GM12878 (cell line): ENCODE measurements around the gene METTL16. TPM values are rescaled to one million over a fixed set of nuclear protein-coding genes. Genes with fewer than 3 reads are reported as not detected.
A peak's percentile ranks its signal among the peaks of the same experiment; 100 is the strongest.

Experiments
- ATAC-seq: fragments of 200-7000 bp; cut with Tn5 transposase; 3 replicates; pipeline ENCODE4 v1.9.1; 2020; ENCODE audit warnings: mild to moderate bottlenecking, moderate library complexity
- BruUV-seq: library from RNA; stranded (reverse); fragments of 400-500 nt; replicated peaks from 2 replicates; lab custom pipeline; 2021; lab: Mats Ljungman, UMichigan
- CTCF ChIA-PET: fragments of 300-600 bp; sonication (Branson Sonifier 250); formaldehyde crosslinking; extraction: SDS; loops from one replicate; lab custom pipeline; 2021; ENCODE audit warnings: inconsistent platforms; lab: Yijun Ruan, JAX
- POLR2A ChIA-PET: fragments of 350-600 bp; formaldehyde crosslinking; extraction: SDS; loops from one replicate; lab custom pipeline; 2021; ENCODE audit warnings: inconsistent platforms; lab: Charles Lee
- RAD21 ChIA-PET: fragments of 300-600 bp; sonication (Branson Sonifier 250); formaldehyde crosslinking; loops from one replicate; lab custom pipeline; 2023; ENCODE audit warnings: antibody characterized with exemption; ENCODE audit not compliant: unreplicated experiment; lab: Charles Lee
- SMC1A ChIA-PET: fragments of 300-600 bp; sonication (Branson Sonifier 250); formaldehyde crosslinking; loops from one replicate; lab custom pipeline; 2023; ENCODE audit not compliant: unreplicated experiment, uncharacterized antibody; lab: Charles Lee
- DNase-seq: peaks from one replicate; pipeline ENCODE4 v3.0.0-alpha.2; 2011; ENCODE audit warnings: low read depth, low spot score
- FAIRE-seq: peaks from 3 replicates; lab custom pipeline; 2011; peaks lifted over from hg19 to GRCh38; lab: Jason Lieb, UNC
- H2AFZ ChIP-seq: 2 replicates; pipeline ENCODE4 v1.6.0; 2011; ENCODE audit warnings: low read depth, low read length, control low read depth; ENCODE audit not compliant: control insufficient read depth
- H3K27ac ChIP-seq: 2 replicates; pipeline ENCODE4 v1.5.1; 2011; ENCODE audit warnings: control low read depth; ENCODE audit not compliant: control insufficient read depth, insufficient read depth
- H3K27me3 ChIP-seq, 2 experiments: replicated peaks in 1 of 2; 2 replicates each; pipeline versions ENCODE4 v1.6.0 to v1.6.1; 2011; ENCODE audit warnings: low read length in 1 of 2; ENCODE audit not compliant: control insufficient read depth in 2 of 2, insufficient read depth in 2 of 2
- H3K36me3 ChIP-seq, 2 experiments: 2 replicates each; pipeline ENCODE4 v1.5.1; 2011; ENCODE audit warnings: low read length in 1 of 2; ENCODE audit not compliant: control insufficient read depth in 2 of 2, insufficient read depth in 2 of 2
- H3K4me1 ChIP-seq: 2 replicates; pipeline ENCODE4 v1.6.1; 2011; ENCODE audit warnings: mild to moderate bottlenecking, low read length, moderate library complexity, mixed read lengths; ENCODE audit not compliant: control insufficient read depth, insufficient read depth
- H3K4me2 ChIP-seq: 2 replicates; pipeline ENCODE4 v1.6.0; 2011; ENCODE audit warnings: control low read depth; ENCODE audit not compliant: control insufficient read depth, insufficient read depth
- H3K4me3 ChIP-seq: fragments of 200-600 bp; sonication (generic); 2 replicates; pipeline ENCODE4 v1.5.1; 2016
- H3K79me2 ChIP-seq: 2 replicates; pipeline ENCODE4 v1.6.0; 2011; ENCODE audit warnings: low read length; ENCODE audit not compliant: control insufficient read depth, insufficient read depth
- H3K9ac ChIP-seq: 2 replicates; pipeline ENCODE4 v1.8.0; 2011; ENCODE audit warnings: low read length, control low read depth, mixed read lengths; ENCODE audit not compliant: control insufficient read depth, insufficient read depth
- H3K9me3 ChIP-seq: replicated peaks from 3 replicates; pipeline ENCODE4 v1.5.1; 2011; ENCODE audit warnings: mild to moderate bottlenecking, low read length; ENCODE audit not compliant: control insufficient read depth, insufficient read depth
- H4K20me1 ChIP-seq: 2 replicates; pipeline ENCODE4 v1.6.0; 2011; ENCODE audit not compliant: control insufficient read depth, insufficient read depth
- BCL11A ChIP-seq: IDR thresholded peaks from 2 replicates; pipeline ENCODE4 v1.6.1; 2011; ENCODE audit warnings: low read depth, low read length
- BHLHE40 ChIP-seq, 2 experiments: fragments of 450-650 bp in 1 of 2; IDR thresholded peaks; 2 replicates each; pipeline ENCODE4 v1.6.1; 2011 to 2017; ENCODE audit warnings: low read depth in 2 of 2, borderline replicate concordance in 1 of 2, improper control_type of control experiment in 1 of 2, low read length in 1 of 2, mild to moderate bottlenecking in 1 of 2
- CBFB ChIP-seq: IDR thresholded peaks from 2 replicates; pipeline ENCODE4 v1.6.1; 2016; ENCODE audit warnings: antibody characterized with exemption, low read depth
- CHD4 ChIP-seq: fragments of 200-600 bp; sonication (generic); IDR thresholded peaks from 2 replicates; pipeline ENCODE4 v1.6.1; 2016; ENCODE audit warnings: mild to moderate bottlenecking
- IKZF2 ChIP-seq, 2 experiments: fragments of 450-650 bp; IDR thresholded peaks; 2 replicates each; pipeline ENCODE4 v1.6.1; 2017; ENCODE audit warnings: mild to moderate bottlenecking in 2 of 2, moderate library complexity in 2 of 2
- NFIC ChIP-seq: IDR thresholded peaks from 2 replicates; pipeline ENCODE4 v1.6.1; 2012; ENCODE audit warnings: low read depth, mild to moderate bottlenecking, inconsistent platforms, low read length, moderate library complexity
- PBX3 ChIP-seq: IDR thresholded peaks from 2 replicates; pipeline ENCODE4 v1.6.1; 2011; ENCODE audit warnings: mild to moderate bottlenecking, low read depth, low read length, moderate library complexity; ENCODE audit not compliant: insufficient replicate concordance
- PKNOX1 ChIP-seq: fragments of 450-650 bp; IDR thresholded peaks from 2 replicates; pipeline ENCODE4 v1.6.1; 2016; ENCODE audit warnings: mild to moderate bottlenecking
- SP1 ChIP-seq: IDR thresholded peaks from one replicate; pipeline ENCODE4 v1.6.1; 2011; ENCODE audit warnings: low read depth, low read length
- WRNIP1 ChIP-seq: IDR thresholded peaks from 2 replicates; pipeline ENCODE4 v1.6.1; 2011; ENCODE audit warnings: low read depth, low read length, improper control_type of control experiment, borderline replicate concordance
- WGBS: methylation state at CpG from one replicate; pipeline ENCODE4 v1.1.6; 2016; ENCODE audit warnings: low lambda C conversion rate; ENCODE audit not compliant: insufficient replicate concordance, insufficient coverage; ENCODE audit errors: missing lambda C conversion rate; 5-methylcytosine and 5-hydroxymethylcytosine counted together
- in situ Hi-C: fragments of 300-500 bp; cut with MboI; formaldehyde crosslinking; loops from 9 replicates; pipeline ENCODE4 v1.14.3; 2018; ENCODE audit warnings: mixed read lengths
- intact Hi-C: fragments of 100-400 bp; cut with micrococcal nuclease; formaldehyde crosslinking; loops from one replicate; pipeline ENCODE4 v1.14.2; 2022; ENCODE audit not compliant: unreplicated experiment
- polyA plus RNA-seq, 11 experiments: library from polyadenylated mRNA; depleted of rRNA in 4 of 11; unstranded in 6 of 11; stranded (reverse) in 5 of 11; fragments of >200 nt; fragmentation: Nextera tagmentation in 4 of 11; fragmentation: Illumina TruSeq in 1 of 11; extraction: Ambion mirVana in 4 of 11; extraction: Trizol in 1 of 11; gene quantifications; 1 replicate in 1 of 11; 2 replicates in 10 of 11; pipeline versions ENCODE4 v1.2.1 to v1.2.3, GENCODE V29; 2011 to 2016; ENCODE audit warnings: inconsistent platforms in 2 of 11, missing spikeins in 2 of 11, low read depth in 1 of 11
- total RNA-seq, 4 experiments: library from RNA; depleted of rRNA in 3 of 4; stranded (reverse); fragments of >200 nt in 3 of 4; fragmentation: Illumina TruSeq in 1 of 4; extraction: Trizol in 1 of 4; gene quantifications; 2 replicates each; pipeline versions ENCODE4 v1.2.1 to v1.2.3, GENCODE V29; 2013 to 2021

Gene METTL16
- total and polyA plus RNA-seq, 10 of the 15 experiments (the other 5 are each of a cell fraction or from before 2014, with no cell fraction given): 15.6 to 34.3 (median 23.7) TPM

- TF ChIP-seq NFIC: no peak
- peak; percentile 13 for TF ChIP-seq PBX3
- TF ChIP-seq CHD4: no peak
- TF ChIP-seq SP1: no peak
- no peak for TF ChIP-seq WRNIP1
- no peak for TF ChIP-seq BHLHE40 (IDR thresholded peaks at IDR 0.05; ENCODE audit: borderline replicate concordance in 1 of 2, low read depth in 2 of 2, low read length in 1 of 2)
- no peak for TF ChIP-seq BCL11A
- peak; percentile 22; the same call in 1 of the 2 replicates for TF ChIP-seq PKNOX1
- TF ChIP-seq IKZF2 (IDR thresholded peaks at IDR 0.05): no peak
- no peak for TF ChIP-seq CBFB
- TF ChIP-seq, all 136 proteins: peak for 2
- FAIRE-seq (peak; percentile 31), DNase-seq (no peak), ATAC-seq (no peak)
- H3K4me2 ChIP-seq: peak overlapping the region; percentile 46
- H3K4me1 ChIP-seq: peaks cover 25% of the 10 kb centered on the region
- peaks cover 4 to 5% of the 10 kb centered on the region in 2 experiments; a peak in 2 of 4 replicates for H3K36me3 ChIP-seq
- intact Hi-C loops: loop anchor here (1.0 to 2.0 kb wide), 2 partner anchors 10 to 319 kb away; partner anchors contain the start of genes CLUH and MNT
- H3K27me3 ChIP-seq: no peaks in the 10 kb centered on the region
- POLR2A ChIA-PET: interaction anchor here (0.6 to 3.3 kb wide), 6 partner anchors 9 to 57 kb away, joined by 3 to 16 read pairs (median 5); no protein-coding TSS in a partner anchor
- BruUV-seq: no TSS peak
- H3K9me3 ChIP-seq: no peaks in the 10 kb centered on the region
- peak overlapping the region; percentile 66 for H3K4me3 ChIP-seq
- H3K27ac ChIP-seq: peak overlapping the region; percentile 83
- SMC1A ChIA-PET: interaction anchor here (0.7 to 3.0 kb wide), 7 partner anchors 9 to 147 kb away, joined by 3 to 34 read pairs (median 5); partner anchors contain the start of gene TSR1
- H4K20me1 ChIP-seq: no peaks in the 10 kb centered on the region
- CTCF ChIA-PET: interaction anchor here (1.1 to 4.7 kb wide), 5 partner anchors 9 to 25 kb away, joined by 4 to 73 read pairs (median 9); no protein-coding TSS in a partner anchor
- peaks cover 8% of the 10 kb centered on the region for H3K79me2 ChIP-seq
- RAD21 ChIA-PET: interaction anchor here (1.1 to 3.8 kb wide), 4 partner anchors 9 to 88 kb away, joined by 3 to 50 read pairs (median 26); partner anchors contain the start of genes SMG6 and SRR
- peak overlapping the region; percentile 72 for H3K9ac ChIP-seq
- WGBS: 29% methylated on average over 18 of the region's 18 CpGs
- peak overlapping the region; percentile 79; the same call in 1 of the 2 replicates for H2AFZ ChIP-seq
- in situ Hi-C loops: no loop called here
Observed at GRCh38 chr17:2391597-2392251, 120.0 kb downstream of the METTL16 start.
